HEK293 (cell line): ENCODE measurements around the gene PIK3C2G.

Experiments
- CTCF ChIA-PET: fragments of 350-600 bp; formaldehyde crosslinking; extraction: SDS; loops from one replicate; lab custom pipeline; 2021; ENCODE audit warnings: antibody characterized with exemption; lab: Yijun Ruan, JAX
- POLR2A ChIA-PET: fragments of 300-600 bp; formaldehyde crosslinking; extraction: SDS; loops from one replicate; lab custom pipeline; 2020; ENCODE audit warnings: antibody characterized with exemption, inconsistent platforms; lab: Yijun Ruan, JAX
- H3K27ac ChIP-seq: fragments of 200-500 bp; sonication (Bioruptor generic); 2 replicates; pipeline ENCODE4 v1.5.1; 2014; ENCODE audit warnings: low read depth, low read length, control low read depth, inconsistent platforms; ENCODE audit errors: extremely low read depth
- H3K36me3 ChIP-seq, 2 experiments: fragments of 200-500 bp in 1 of 2; sonication (Bioruptor generic) in 1 of 2; 1 replicate in 1 of 2; 2 replicates in 1 of 2; pipeline ENCODE4 v1.5.1; 2014 to 2017; ENCODE audit warnings: inconsistent platforms in 2 of 2, low read length in 2 of 2; ENCODE audit not compliant: control insufficient read depth in 2 of 2, insufficient read depth in 1 of 2
- H3K4me1 ChIP-seq: fragments of 200-500 bp; sonication (Bioruptor generic); 2 replicates; pipeline ENCODE4 v1.5.1; 2014; ENCODE audit warnings: mild to moderate bottlenecking, low read length, inconsistent platforms; ENCODE audit not compliant: control insufficient read depth, insufficient read depth
- H3K4me3 ChIP-seq: 2 replicates; pipeline ENCODE4 v1.5.1; 2011; ENCODE audit warnings: low read depth, mild to moderate bottlenecking, control low read depth, low read length, moderate library complexity
- H3K9me3 ChIP-seq: fragments of 200-500 bp; sonication (Bioruptor generic); 2 replicates; pipeline ENCODE4 v1.5.1; 2014; ENCODE audit warnings: low read depth, low read length, inconsistent platforms; ENCODE audit not compliant: control insufficient read depth, insufficient read depth
- GFI1B ChIP-seq: fragments of 450-650 bp; formaldehyde crosslinking; IDR thresholded peaks from 2 replicates; pipeline ENCODE4 v1.5.1; 2016; ENCODE audit warnings: missing biosample characterization, missing genetic modification characterization
- GLIS1 ChIP-seq: fragments of 450-650 bp; formaldehyde crosslinking; IDR thresholded peaks from 2 replicates; pipeline ENCODE4 v1.5.1; 2016; ENCODE audit warnings: missing biosample characterization, missing genetic modification characterization
- HOXA7 ChIP-seq: sonication (generic); formaldehyde crosslinking; IDR thresholded peaks from 2 replicates; pipeline ENCODE4 v1.8.1; 2022; ENCODE audit warnings: missing genetic modification reagents, borderline replicate concordance
- KLF16 ChIP-seq: fragments of 450-650 bp; formaldehyde crosslinking; IDR thresholded peaks from 2 replicates; pipeline ENCODE4 v1.5.1; 2017; ENCODE audit warnings: missing biosample characterization, missing genetic modification characterization
- KLF7 ChIP-seq: fragments of 450-650 bp; formaldehyde crosslinking; IDR thresholded peaks from 2 replicates; pipeline ENCODE4 v1.5.1; 2016; ENCODE audit warnings: missing biosample characterization, missing genetic modification characterization, borderline replicate concordance
- OVOL3 ChIP-seq: fragments of 450-650 bp; formaldehyde crosslinking; IDR thresholded peaks from 2 replicates; pipeline ENCODE4 v1.5.1; 2016; ENCODE audit warnings: missing biosample characterization, missing genetic modification characterization
- SP3 ChIP-seq: fragments of 450-650 bp; formaldehyde crosslinking; IDR thresholded peaks from 2 replicates; pipeline ENCODE4 v1.5.1; 2016; ENCODE audit warnings: missing biosample characterization, missing genetic modification characterization
- ZBTB48 ChIP-seq: fragments of 450-650 bp; formaldehyde crosslinking; IDR thresholded peaks from 2 replicates; pipeline ENCODE4 v1.5.1; 2016; ENCODE audit warnings: missing biosample characterization, missing genetic modification characterization
- ZNF146 ChIP-seq: fragments of 450-650 bp; formaldehyde crosslinking; IDR thresholded peaks from 2 replicates; pipeline ENCODE4 v1.5.1; 2016; ENCODE audit warnings: missing biosample characterization, missing genetic modification characterization
- ZNF174 ChIP-seq: fragments of 450-650 bp; formaldehyde crosslinking; IDR thresholded peaks from 2 replicates; pipeline ENCODE4 v1.5.0; 2017; ENCODE audit warnings: missing biosample characterization, mild to moderate bottlenecking, missing genetic modification characterization
- ZNF404 ChIP-seq: fragments of 450-650 bp; formaldehyde crosslinking; IDR thresholded peaks from 2 replicates; pipeline ENCODE4 v1.5.1; 2017; ENCODE audit warnings: missing biosample characterization, missing genetic modification characterization
- ZNF510 ChIP-seq: fragments of 450-650 bp; formaldehyde crosslinking; IDR thresholded peaks from 2 replicates; pipeline ENCODE4 v1.5.1; 2018; ENCODE audit warnings: mild to moderate bottlenecking, missing genetic modification characterization, missing biosample characterization; ENCODE audit not compliant: insufficient replicate concordance
- ZNF514 ChIP-seq: fragments of 450-650 bp; formaldehyde crosslinking; IDR thresholded peaks from 2 replicates; pipeline ENCODE4 v1.5.1; 2016; ENCODE audit warnings: missing biosample characterization, missing genetic modification characterization
- ZNF560 ChIP-seq: fragments of 450-650 bp; formaldehyde crosslinking; IDR thresholded peaks from 2 replicates; pipeline ENCODE4 v1.5.1; 2017; ENCODE audit warnings: missing biosample characterization, missing genetic modification characterization, borderline replicate concordance
- ZNF664 ChIP-seq: fragments of 450-650 bp; formaldehyde crosslinking; IDR thresholded peaks from 2 replicates; pipeline ENCODE4 v1.5.1; 2016; ENCODE audit warnings: missing biosample characterization, missing genetic modification characterization
- ZNF670 ChIP-seq: fragments of 450-650 bp; formaldehyde crosslinking; IDR thresholded peaks from 2 replicates; pipeline ENCODE4 v1.5.1; 2016; ENCODE audit warnings: missing biosample characterization, missing genetic modification characterization, low read depth
- TF ChIP-seq, protein P1 (sequence below): fragments of 450-650 bp; formaldehyde crosslinking; IDR thresholded peaks from 2 replicates; pipeline ENCODE4 v1.5.1; 2016; ENCODE audit warnings: missing biosample characterization, missing genetic modification characterization
- TF ChIP-seq, protein P2 (sequence below): fragments of 450-650 bp; formaldehyde crosslinking; IDR thresholded peaks from 2 replicates; pipeline ENCODE4 v1.5.1; 2017; ENCODE audit warnings: missing biosample characterization, missing genetic modification characterization
- TF ChIP-seq, protein P3 (sequence below): fragments of 450-650 bp; formaldehyde crosslinking; IDR thresholded peaks from 2 replicates; pipeline ENCODE4 v1.5.1; 2016; ENCODE audit warnings: missing biosample characterization, missing genetic modification characterization
- TF ChIP-seq, protein P4 (sequence below): fragments of 450-650 bp; formaldehyde crosslinking; IDR thresholded peaks from 2 replicates; pipeline ENCODE4 v1.5.1; 2016; ENCODE audit warnings: missing biosample characterization, missing genetic modification characterization, borderline replicate concordance
- TF ChIP-seq, protein P5 (sequence below): fragments of 450-650 bp; formaldehyde crosslinking; IDR thresholded peaks from 2 replicates; pipeline ENCODE4 v1.5.1; 2016; ENCODE audit warnings: missing biosample characterization, missing genetic modification characterization
- TF ChIP-seq, protein P6 (sequence below): fragments of 450-650 bp; formaldehyde crosslinking; IDR thresholded peaks from 2 replicates; pipeline ENCODE4 v1.5.0; 2017; ENCODE audit warnings: missing biosample characterization, missing genetic modification characterization, borderline replicate concordance
- TF ChIP-seq, protein P7 (sequence below): sonication (generic); formaldehyde crosslinking; IDR thresholded peaks from 2 replicates; pipeline ENCODE4 v1.8.1; 2022; ENCODE audit warnings: mild to moderate bottlenecking, moderate library complexity, missing genetic modification reagents

Gene PIK3C2G

DNA sequence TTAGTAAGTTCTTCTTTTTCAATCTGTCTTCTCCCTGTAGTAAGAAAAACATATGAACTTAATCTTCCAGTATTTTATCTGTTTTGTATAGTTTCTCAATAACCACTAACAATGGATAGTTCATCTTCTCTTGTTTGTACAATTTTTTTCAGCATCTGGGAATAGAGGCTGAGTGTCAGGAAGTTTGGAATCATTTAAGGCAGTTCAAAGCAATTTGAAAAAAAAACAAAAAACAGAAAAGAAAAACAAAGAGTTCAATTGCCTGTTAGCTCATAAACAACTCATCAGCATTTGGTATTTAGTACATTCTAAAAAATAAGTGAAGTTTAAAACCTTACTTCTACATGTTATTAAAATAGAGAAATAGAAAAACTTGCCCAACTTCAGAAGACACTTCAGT is 359.7 kb downstream of the PIK3C2G start:
- Histone ChIP-seq H3K4me1 (no peaks in the 10 kb centered on the region), H3K4me3 (no peak overlapping the region), H3K9me3 (no peaks in the 10 kb centered on the region), H3K27ac (no peak overlapping the region), H3K36me3 (no peaks in the 10 kb centered on the region)
- TF ChIP-seq, protein P1, sequence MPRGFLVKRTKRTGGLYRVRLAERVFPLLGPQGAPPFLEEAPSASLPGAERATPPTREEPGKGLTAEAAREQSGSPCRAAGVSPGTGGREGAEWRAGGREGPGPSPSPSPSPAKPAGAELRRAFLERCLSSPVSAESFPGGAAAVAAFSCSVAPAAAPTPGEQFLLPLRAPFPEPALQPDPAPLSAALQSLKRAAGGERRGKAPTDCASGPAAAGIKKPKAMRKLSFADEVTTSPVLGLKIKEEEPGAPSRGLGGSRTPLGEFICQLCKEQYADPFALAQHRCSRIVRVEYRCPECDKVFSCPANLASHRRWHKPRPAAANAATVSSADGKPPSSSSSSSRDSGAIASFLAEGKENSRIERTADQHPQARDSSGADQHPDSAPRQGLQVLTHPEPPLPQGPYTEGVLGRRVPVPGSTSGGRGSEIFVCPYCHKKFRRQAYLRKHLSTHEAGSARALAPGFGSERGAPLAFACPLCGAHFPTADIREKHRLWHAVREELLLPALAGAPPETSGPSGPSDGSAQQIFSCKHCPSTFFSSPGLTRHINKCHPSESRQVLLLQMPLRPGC (tag by site-specific recombination): no peak
- TF ChIP-seq, protein P2, sequence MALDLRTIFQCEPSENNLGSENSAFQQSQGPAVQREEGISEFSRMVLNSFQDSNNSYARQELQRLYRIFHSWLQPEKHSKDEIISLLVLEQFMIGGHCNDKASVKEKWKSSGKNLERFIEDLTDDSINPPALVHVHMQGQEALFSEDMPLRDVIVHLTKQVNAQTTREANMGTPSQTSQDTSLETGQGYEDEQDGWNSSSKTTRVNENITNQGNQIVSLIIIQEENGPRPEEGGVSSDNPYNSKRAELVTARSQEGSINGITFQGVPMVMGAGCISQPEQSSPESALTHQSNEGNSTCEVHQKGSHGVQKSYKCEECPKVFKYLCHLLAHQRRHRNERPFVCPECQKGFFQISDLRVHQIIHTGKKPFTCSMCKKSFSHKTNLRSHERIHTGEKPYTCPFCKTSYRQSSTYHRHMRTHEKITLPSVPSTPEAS (tag by site-specific recombination): no peak
- TF ChIP-seq GFI1B (no peak), ZNF670 (tag by site-specific recombination) (no peak), ZNF174 (tag by site-specific recombination) (no peak), ZNF404 (tag by site-specific recombination) (no peak), SP3 (tag by site-specific recombination) (no peak), ZNF510 (tag by site-specific recombination) (no peak), OVOL3 (no peak), ZNF664 (tag by site-specific recombination) (no peak)
- TF ChIP-seq, protein P3, sequence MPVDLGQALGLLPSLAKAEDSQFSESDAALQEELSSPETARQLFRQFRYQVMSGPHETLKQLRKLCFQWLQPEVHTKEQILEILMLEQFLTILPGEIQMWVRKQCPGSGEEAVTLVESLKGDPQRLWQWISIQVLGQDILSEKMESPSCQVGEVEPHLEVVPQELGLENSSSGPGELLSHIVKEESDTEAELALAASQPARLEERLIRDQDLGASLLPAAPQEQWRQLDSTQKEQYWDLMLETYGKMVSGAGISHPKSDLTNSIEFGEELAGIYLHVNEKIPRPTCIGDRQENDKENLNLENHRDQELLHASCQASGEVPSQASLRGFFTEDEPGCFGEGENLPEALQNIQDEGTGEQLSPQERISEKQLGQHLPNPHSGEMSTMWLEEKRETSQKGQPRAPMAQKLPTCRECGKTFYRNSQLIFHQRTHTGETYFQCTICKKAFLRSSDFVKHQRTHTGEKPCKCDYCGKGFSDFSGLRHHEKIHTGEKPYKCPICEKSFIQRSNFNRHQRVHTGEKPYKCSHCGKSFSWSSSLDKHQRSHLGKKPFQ: no peak
- ChIA-PET CTCF (no interaction called here), POLR2A (no interaction called here)

DNA sequence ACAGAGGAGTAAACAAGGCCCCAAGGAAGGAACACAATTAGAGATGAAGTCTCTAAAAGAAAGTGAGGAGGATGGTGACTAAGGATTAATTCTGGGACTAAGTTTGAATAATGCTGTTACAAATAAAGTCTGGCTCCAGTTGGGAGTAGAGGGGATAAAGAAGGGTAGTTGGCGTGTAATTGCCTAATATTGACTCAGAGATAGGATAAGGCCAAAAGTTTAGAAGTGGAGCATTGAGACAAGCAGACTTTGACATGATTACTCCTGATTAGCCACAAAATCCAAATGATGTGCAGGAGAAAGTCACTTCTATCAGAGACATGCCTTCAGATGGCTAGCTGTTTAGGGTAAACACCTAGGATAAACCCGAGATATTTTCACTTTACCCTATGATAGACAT is 368.1 kb downstream of the PIK3C2G start:
- no peak for TF ChIP-seq ZNF514 (tag by site-specific recombination)
- TF ChIP-seq, protein P4, sequence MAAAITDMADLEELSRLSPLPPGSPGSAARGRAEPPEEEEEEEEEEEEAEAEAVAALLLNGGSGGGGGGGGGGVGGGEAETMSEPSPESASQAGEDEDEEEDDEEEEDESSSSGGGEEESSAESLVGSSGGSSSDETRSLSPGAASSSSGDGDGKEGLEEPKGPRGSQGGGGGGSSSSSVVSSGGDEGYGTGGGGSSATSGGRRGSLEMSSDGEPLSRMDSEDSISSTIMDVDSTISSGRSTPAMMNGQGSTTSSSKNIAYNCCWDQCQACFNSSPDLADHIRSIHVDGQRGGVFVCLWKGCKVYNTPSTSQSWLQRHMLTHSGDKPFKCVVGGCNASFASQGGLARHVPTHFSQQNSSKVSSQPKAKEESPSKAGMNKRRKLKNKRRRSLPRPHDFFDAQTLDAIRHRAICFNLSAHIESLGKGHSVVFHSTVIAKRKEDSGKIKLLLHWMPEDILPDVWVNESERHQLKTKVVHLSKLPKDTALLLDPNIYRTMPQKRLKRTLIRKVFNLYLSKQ (tag by site-specific recombination): no peak
- no peak for TF ChIP-seq KLF7 (tag by site-specific recombination)
- no peak for TF ChIP-seq ZBTB48 (tag by site-specific recombination)
- TF ChIP-seq, protein P5, sequence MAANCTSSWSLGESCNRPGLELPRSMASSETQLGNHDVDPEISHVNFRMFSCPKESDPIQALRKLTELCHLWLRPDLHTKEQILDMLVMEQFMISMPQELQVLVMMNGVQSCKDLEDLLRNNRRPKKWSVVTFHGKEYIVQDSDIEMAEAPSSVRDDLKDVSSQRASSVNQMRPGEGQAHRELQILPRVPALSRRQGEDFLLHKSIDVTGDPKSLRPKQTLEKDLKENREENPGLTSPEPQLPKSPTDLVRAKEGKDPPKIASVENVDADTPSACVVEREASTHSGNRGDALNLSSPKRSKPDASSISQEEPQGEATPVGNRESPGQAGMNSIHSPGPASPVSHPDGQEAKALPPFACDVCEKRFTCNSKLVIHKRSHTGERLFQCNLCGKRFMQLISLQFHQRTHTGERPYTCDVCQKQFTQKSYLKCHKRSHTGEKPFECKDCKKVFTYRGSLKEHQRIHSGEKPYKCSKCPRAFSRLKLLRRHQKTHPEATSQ (tag by site-specific recombination): no peak
- TF ChIP-seq, protein P6, sequence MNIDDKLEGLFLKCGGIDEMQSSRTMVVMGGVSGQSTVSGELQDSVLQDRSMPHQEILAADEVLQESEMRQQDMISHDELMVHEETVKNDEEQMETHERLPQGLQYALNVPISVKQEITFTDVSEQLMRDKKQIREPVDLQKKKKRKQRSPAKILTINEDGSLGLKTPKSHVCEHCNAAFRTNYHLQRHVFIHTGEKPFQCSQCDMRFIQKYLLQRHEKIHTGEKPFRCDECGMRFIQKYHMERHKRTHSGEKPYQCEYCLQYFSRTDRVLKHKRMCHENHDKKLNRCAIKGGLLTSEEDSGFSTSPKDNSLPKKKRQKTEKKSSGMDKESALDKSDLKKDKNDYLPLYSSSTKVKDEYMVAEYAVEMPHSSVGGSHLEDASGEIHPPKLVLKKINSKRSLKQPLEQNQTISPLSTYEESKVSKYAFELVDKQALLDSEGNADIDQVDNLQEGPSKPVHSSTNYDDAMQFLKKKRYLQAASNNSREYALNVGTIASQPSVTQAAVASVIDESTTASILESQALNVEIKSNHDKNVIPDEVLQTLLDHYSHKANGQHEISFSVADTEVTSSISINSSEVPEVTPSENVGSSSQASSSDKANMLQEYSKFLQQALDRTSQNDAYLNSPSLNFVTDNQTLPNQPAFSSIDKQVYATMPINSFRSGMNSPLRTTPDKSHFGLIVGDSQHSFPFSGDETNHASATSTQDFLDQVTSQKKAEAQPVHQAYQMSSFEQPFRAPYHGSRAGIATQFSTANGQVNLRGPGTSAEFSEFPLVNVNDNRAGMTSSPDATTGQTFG (tag by site-specific recombination): no peak
- no peak for TF ChIP-seq GLIS1
- TF ChIP-seq ZNF560 (tag by site-specific recombination): no peak
- no peak for TF ChIP-seq HOXA7 (CRISPR knock-in tag)
- TF ChIP-seq, protein P7, sequence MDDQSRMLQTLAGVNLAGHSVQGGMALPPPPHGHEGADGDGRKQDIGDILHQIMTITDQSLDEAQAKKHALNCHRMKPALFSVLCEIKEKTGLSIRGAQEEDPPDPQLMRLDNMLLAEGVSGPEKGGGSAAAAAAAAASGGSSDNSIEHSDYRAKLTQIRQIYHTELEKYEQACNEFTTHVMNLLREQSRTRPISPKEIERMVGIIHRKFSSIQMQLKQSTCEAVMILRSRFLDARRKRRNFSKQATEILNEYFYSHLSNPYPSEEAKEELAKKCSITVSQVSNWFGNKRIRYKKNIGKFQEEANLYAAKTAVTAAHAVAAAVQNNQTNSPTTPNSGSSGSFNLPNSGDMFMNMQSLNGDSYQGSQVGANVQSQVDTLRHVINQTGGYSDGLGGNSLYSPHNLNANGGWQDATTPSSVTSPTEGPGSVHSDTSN (CRISPR knock-in tag): no peak
- TF ChIP-seq ZNF146 (tag by site-specific recombination): no peak
- no peak for TF ChIP-seq KLF16 (tag by site-specific recombination)
- Histone ChIP-seq H3K36me3 (no peaks in the 10 kb centered on the region), H3K27ac (no peak overlapping the region), H3K4me3 (no peak overlapping the region), H3K4me1 (no peaks in the 10 kb centered on the region), H3K9me3 (no peaks in the 10 kb centered on the region)
- ChIA-PET CTCF (interaction anchor here (1.2 kb wide), 1 partner anchor 17 kb away, joined by 4 read pairs; no protein-coding TSS in a partner anchor), POLR2A (no interaction called here)
